ENCODE measurements around the gene TRRAP.

Gene TRRAP

DNA sequence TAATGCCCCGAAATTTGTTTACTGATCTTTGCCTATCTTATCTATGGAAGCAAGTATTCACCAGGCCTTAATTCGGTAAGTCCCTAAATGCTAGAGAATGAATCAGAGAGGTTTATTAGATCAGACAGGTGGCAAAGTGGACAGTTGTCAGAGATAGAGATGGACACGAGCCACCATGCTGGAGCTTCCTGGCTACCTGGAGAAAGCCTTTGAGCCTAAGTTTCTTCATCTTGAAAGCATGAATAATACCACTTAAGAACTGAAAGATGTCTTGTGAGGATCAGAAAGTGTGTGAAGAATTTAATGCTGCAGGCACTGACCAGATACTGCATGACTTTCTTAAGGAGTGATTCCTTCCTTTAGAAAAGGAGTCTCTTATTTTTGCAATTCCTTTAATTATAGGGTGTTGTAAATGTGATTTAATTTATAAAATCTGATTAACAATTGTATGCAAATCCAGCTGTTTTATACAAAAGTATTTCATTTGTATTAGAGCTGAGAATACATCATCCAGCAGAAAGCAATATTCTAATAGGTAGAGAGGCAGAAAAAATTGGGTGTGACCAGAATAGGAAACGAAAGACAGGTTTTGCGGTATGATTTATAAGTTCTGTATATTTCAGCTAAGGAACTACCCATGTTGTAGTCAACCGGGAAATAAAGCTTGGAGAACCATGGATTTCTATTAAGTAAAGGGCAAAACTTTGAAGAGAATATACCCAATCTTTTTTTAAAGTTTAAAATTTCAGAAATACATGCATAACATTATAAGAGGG lies 182.9 kb downstream of the TRRAP start:
- DNase-seq (ENCODE audit: low spot score): no peak
